ENCODE data around the gene DCAF8.

DNA sequence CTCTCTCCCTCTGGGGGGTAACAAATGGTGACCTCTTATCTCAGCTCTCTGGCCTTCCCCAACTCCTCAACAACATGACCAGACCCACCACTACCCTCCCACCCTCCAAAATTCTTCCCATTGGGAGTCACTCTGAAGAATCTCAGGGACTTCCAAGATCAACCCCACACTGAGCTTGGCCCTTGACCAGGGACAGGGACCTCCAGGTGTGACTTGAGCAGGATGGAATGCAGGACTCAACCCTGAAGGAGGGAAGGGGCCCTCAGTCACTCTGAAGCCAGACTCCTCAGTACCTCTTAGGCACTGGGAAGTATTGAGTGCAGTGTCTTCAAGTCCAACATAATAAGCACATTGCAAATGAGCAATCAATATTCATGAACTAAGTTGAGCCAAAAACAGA, 70.1 kb downstream of the DCAF8 start:
- TF ChIP-seq, protein P1, sequence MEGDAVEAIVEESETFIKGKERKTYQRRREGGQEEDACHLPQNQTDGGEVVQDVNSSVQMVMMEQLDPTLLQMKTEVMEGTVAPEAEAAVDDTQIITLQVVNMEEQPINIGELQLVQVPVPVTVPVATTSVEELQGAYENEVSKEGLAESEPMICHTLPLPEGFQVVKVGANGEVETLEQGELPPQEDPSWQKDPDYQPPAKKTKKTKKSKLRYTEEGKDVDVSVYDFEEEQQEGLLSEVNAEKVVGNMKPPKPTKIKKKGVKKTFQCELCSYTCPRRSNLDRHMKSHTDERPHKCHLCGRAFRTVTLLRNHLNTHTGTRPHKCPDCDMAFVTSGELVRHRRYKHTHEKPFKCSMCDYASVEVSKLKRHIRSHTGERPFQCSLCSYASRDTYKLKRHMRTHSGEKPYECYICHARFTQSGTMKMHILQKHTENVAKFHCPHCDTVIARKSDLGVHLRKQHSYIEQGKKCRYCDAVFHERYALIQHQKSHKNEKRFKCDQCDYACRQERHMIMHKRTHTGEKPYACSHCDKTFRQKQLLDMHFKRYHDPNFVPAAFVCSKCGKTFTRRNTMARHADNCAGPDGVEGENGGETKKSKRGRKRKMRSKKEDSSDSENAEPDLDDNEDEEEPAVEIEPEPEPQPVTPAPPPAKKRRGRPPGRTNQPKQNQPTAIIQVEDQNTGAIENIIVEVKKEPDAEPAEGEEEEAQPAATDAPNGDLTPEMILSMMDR (IDR thresholded peaks at IDR 0.05): no peak
- no peak for TF ChIP-seq POLR2A (IDR thresholded peaks at IDR 0.05)
